SK-N-MC (cell line): ENCODE measurements around the gene HSD17B1.

Experiments used
- EZH2 ChIP-seq: fragments of 200-600 bp; sonication (generic); IDR thresholded peaks from one replicate; pipeline ENCODE4 v1.6.1; 2017; ENCODE audit warnings: antibody characterized with exemption
- FOXP2 ChIP-seq: optimal IDR thresholded peaks from 2 replicates; pipeline ENCODE3; 2011; ENCODE audit warnings: mild to moderate bottlenecking, moderate library complexity; ENCODE audit not compliant: insufficient read depth; ENCODE audit errors: extremely low read length, control extremely low read depth
- POLR2AphosphoS5 ChIP-seq: IDR thresholded peaks from 2 replicates; pipeline ENCODE4 v1.6.1; 2012; ENCODE audit warnings: mild to moderate bottlenecking, low read depth, low read length, borderline replicate concordance

DNA sequence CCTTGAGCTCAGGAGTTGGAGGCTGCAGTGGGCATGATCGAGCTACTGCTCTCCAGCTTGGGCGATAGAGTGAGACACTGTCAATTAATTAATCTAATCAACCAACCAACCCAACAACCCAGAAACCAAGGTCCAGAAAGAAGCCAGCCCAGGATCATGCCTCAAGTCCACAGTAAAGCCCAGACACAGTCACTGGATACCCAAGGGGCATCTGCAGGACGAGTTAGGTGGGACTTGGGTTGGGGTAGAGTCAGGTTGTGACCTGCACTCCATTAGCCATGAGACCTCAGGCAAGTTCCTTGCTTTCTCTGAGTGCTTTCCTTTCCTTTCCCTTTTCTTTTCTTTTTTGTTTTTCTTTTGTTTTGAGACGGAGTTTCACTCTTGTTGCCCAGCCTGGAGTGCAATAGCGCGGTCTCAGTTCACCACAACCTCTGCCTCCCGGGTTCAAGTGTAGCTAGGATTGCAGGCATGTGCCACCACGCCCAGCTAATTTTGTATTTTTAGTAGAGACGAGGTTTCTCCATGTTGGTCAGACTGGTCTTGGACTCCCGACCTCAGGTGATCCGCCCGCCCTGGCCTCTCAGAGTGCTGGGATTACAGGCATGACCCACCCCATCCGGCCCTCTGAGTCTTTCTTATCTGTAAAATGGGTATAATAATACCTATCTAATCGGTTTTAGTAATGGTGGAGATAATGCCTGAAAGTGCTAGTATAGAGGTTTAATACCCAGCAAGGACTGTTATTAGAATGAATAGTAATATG lies 3.5 kb upstream of the HSD17B1 start:
- TF ChIP-seq POLR2AphosphoS5 (no peak), EZH2 (no peak), FOXP2 (no peak)
